Lower lobe of right lung (tissue), 2 donors: ENCODE measurements around the gene NFATC2. TPM values are rescaled to one million over a fixed set of nuclear protein-coding genes. Genes with fewer than 3 reads are reported as not detected.

Experiments
- ATAC-seq, 2 donors: fragments of 200-7000 bp; cut with Tn5 transposase; one replicate each; pipeline ENCODE4 v1.9.1; 2020 to 2022; ENCODE audit warnings: mild to moderate bottlenecking in 2 of 2, moderate library complexity in 2 of 2
- DNase-seq: peaks from one replicate; pipeline ENCODE4 v3.0.0-alpha.2; 2020
- H3K27ac ChIP-seq: fragments of 200-600 bp; one replicate; pipeline ENCODE4 v1.8.0; 2022
- H3K27me3 ChIP-seq: fragments of 200-600 bp; one replicate; pipeline ENCODE4 v1.8.0; 2022; ENCODE audit warnings: low read depth
- H3K36me3 ChIP-seq: fragments of 200-600 bp; one replicate; pipeline ENCODE4 v1.8.0; 2022; ENCODE audit warnings: mild to moderate bottlenecking
- H3K4me1 ChIP-seq: fragments of 200-600 bp; one replicate; pipeline ENCODE4 v1.8.0; 2022
- H3K4me3 ChIP-seq: fragments of 200-600 bp; one replicate; pipeline ENCODE4 v1.8.0; 2022; ENCODE audit warnings: mild to moderate bottlenecking
- H3K9me3 ChIP-seq: fragments of 200-600 bp; one replicate; pipeline ENCODE4 v1.8.0; 2022
- intact Hi-C: fragments of 100-400 bp; cut with DNase I; formaldehyde crosslinking; loops from one replicate; pipeline ENCODE4 v1.11.0; 2022
- microRNA-seq: library from miRNA; unstranded; fragments of <30 nt; microRNA quantifications from one replicate; pipeline ENCODE4 v1.2.0, GENCODE V29; 2020; ENCODE audit warnings: borderline number of aligned reads
- total RNA-seq: library from RNA; stranded (reverse); fragmentation: NEBNext Ultra II Directional; extraction: Animal tissue kit (Norgen Biotek cat#: 25700); gene quantifications from one replicate; pipeline ENCODE4 v1.2.1, GENCODE V29; 2021
- TF ChIP-seq, protein P1 (sequence below): fragments of 200-600 bp; IDR thresholded peaks from one replicate; pipeline ENCODE4 v1.8.0; 2022; ENCODE audit warnings: antibody characterized with exemption, mild to moderate bottlenecking
- donor health status: DM: no; HTN: yes; CAD: no; lungs with severe emphysema.

The NFATC2 gene
- total RNA-seq, 1 donor from 2014 or later, result 6.6 TPM

DNA sequence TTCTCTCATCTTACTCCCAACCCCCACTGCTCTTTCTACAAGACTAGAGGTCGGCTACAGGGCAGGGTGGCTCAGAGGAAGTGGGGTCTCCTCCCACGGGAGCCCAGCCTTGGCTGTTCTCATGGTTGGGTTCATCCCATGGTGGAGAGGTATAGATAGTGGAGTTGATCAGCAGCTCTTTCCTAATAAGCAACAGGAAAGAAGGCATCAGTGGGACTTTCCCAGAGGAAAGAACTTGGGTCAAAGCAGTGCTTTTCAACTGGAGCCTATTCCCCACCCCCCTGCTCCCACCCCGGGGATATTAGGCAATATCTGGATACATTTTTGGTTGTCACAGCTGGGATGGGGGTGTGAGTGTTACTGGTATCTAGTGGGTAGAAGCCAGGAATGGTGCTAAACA, 200.9 kb downstream of the NFATC2 start:
- intact Hi-C loops, result no loop called here
- DNase-seq (no peak), ATAC-seq (no peak)
- Histone ChIP-seq H3K4me3 (no peak overlapping the region), H3K4me1 (no peaks in the 10 kb centered on the region), H3K9me3 (no peaks in the 10 kb centered on the region), H3K27ac (no peak overlapping the region), H3K36me3 (no peaks in the 10 kb centered on the region), H3K27me3 (no peaks in the 10 kb centered on the region)
- TF ChIP-seq, protein P1, sequence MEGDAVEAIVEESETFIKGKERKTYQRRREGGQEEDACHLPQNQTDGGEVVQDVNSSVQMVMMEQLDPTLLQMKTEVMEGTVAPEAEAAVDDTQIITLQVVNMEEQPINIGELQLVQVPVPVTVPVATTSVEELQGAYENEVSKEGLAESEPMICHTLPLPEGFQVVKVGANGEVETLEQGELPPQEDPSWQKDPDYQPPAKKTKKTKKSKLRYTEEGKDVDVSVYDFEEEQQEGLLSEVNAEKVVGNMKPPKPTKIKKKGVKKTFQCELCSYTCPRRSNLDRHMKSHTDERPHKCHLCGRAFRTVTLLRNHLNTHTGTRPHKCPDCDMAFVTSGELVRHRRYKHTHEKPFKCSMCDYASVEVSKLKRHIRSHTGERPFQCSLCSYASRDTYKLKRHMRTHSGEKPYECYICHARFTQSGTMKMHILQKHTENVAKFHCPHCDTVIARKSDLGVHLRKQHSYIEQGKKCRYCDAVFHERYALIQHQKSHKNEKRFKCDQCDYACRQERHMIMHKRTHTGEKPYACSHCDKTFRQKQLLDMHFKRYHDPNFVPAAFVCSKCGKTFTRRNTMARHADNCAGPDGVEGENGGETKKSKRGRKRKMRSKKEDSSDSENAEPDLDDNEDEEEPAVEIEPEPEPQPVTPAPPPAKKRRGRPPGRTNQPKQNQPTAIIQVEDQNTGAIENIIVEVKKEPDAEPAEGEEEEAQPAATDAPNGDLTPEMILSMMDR, result no peak

DNA sequence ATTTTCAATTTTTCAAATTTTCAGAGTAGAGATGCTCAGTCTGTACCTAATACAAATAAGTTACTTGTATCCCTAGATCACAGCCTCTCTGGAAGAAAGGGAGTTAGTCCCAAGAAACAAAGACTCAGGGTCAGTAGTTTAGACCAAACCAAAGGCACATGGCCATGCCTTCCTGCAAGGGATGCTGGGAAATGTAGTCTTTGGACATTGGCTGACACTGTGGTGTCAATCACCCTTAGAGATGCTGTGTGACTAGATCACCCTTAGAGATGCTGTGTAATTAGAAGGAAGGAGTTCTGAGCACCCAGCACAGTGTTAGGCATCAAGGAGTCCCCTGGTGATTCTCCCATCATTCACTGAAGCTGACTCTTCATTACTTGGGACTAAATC, 202.1 kb downstream of the NFATC2 start:
- TF ChIP-seq, protein P1, result no peak
- Histone ChIP-seq H3K4me3 (no peak overlapping the region), H3K27ac (no peak overlapping the region), H3K4me1 (no peaks in the 10 kb centered on the region), H3K9me3 (no peaks in the 10 kb centered on the region), H3K36me3 (no peaks in the 10 kb centered on the region), H3K27me3 (no peaks in the 10 kb centered on the region)
- intact Hi-C loops, result no loop called here
- ATAC-seq (no peak), DNase-seq (no peak)

DNA sequence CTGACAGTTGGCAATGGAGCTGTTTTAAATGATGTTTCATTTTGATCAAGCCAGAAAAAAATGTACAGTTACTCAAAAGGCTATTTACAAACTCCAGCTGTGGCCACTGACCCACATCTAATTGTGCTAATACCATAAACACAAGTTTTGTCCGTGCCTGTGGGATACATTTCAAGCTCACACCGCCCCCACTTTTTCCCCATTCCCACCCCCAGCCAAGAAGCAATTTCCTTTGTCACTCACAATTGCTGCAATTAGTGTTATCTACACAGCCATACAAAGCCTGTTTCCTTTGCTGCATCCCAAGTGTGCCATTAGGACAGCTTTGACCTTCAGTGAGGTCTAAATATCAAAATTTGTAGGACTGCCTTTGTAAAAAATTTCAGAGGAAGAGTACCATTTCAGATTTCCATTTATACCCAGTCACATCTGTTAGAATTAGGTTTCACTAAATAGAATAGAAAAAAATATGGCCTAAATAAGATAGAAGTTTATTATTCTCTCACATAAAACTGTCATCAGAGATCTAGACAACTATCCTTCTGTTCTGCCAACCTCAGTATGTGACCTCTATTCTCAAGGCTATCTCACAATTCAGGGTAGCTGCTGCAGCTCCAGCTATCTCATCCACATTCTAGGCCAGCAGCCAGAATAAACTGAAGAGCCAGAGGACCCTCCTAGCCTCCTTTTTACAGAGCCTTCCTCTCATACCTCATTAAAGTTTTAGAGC, 202.6 kb downstream of the NFATC2 start:
- ATAC-seq (no peak), DNase-seq (no peak)
- H3K27ac ChIP-seq, result no peak overlapping the region
- no peaks in the 10 kb centered on the region for H3K9me3 ChIP-seq
- intact Hi-C loops, result no loop called here
- no peaks in the 10 kb centered on the region for H3K4me1 ChIP-seq
- TF ChIP-seq, protein P1, result no peak
- H3K4me3 ChIP-seq, result no peak overlapping the region
- no peaks in the 10 kb centered on the region for H3K36me3 ChIP-seq
- no peaks in the 10 kb centered on the region for H3K27me3 ChIP-seq

DNA sequence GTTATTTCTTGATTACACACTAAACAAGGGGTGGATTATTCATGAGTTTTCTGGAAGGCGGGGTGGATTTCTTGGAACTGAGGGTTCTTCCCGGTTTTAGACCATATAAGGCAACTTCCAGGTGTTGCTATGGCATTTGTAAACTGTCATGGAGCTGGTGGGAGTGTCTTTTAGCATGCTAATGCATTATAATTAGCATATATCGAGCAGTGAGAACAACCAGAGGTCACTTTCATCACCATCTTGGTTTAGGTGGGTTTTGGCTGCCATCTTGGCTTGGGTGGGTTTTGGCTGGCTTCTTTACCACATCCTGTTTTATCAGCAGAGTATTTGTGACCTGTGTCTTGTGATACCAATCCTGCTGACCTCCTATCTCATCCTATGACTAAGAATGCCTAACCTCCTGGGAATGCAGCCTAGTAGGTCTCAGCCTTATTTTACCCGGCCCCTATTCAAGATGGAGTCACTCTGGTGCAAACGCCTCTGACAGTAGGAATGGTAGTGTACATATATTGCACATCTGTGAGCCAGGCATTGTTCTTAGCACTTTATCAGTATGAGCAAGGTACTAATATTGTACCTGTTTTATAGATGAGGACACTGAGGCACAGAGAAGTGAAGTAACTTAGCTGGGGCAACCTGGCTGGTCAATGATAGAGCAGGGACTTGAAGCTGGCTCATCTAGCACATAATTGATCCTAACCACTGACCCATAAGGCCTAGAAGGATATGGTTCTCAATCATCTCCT, 203.7 kb downstream of the NFATC2 start:
- no peaks in the 10 kb centered on the region for H3K9me3 ChIP-seq
- intact Hi-C loops, result no loop called here
- no peak for ATAC-seq

DNA sequence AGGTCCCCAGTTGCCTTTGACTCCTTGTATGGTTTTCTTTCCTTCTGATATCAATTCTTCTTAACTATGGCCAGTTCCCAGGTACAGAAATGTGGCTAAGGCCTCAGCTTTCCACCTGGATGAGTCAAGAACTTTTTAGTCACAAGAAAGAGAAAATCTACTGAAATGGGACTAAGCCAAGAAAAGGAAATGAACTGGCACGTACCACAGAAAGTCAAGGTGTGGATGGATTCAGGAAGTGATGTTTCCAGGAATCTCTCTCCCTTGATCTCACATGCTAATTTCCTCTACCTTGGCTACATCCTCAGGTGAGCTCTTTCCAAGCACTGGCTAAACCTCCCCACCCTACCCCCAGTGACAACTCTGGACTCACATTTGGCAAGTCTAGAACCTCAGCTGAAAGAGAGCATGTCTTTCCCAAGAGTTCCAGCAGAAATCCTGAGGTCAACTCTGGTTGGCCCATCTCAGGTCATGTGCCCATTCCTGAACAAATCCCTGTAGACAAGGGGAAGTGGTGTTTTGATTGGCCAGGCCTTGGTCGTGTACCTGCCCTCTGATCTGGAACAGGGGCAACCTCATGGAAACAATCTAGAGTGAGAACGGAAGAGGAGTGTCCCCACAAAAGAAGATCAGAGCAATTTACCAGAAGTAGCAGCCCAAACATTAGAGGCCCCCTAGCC, 205.3 kb downstream of the NFATC2 start:
- Histone ChIP-seq H3K27ac (no peak overlapping the region), H3K4me1 (no peaks in the 10 kb centered on the region), H3K4me3 (no peak overlapping the region), H3K9me3 (no peaks in the 10 kb centered on the region), H3K27me3 (no peaks in the 10 kb centered on the region), H3K36me3 (no peaks in the 10 kb centered on the region)
- ATAC-seq, result no peak
- intact Hi-C loops, result no loop called here
- TF ChIP-seq, protein P1, result no peak
- DNase-seq, result no peak

More for the DNA sequence above, 203.7 kb downstream of the NFATC2 start:
- H3K4me1 ChIP-seq, result no peaks in the 10 kb centered on the region
- DNase-seq, result no peak
- no peaks in the 10 kb centered on the region for H3K27me3 ChIP-seq
- no peak overlapping the region for H3K27ac ChIP-seq
- no peak overlapping the region for H3K4me3 ChIP-seq
- TF ChIP-seq, protein P1, result no peak
- no peaks in the 10 kb centered on the region for H3K36me3 ChIP-seq

Small RNA genes within 50 kb of the gene (microRNA-seq; reads per million reads assigned to microRNA genes)
- not detected for gene MIR3194

Other genes with a start within 250 kb of the NFATC2 start
- gene ATP9A, start 225.7 kb upstream of the NFATC2 start, total RNA-seq, result 23.1 TPM